WERI-Rb-1 (cell line): Measurements from ENCODE around the gene OSMR.

Experiments used
- DNase-seq: peaks from one replicate; pipeline ENCODE4 v3.0.0-alpha.2; 2020
- H3K27ac ChIP-seq: fragments of 250-450 bp; sonication (Bioruptor Pico); 2 replicates; pipeline ENCODE4 v1.5.1; 2020; ENCODE audit warnings: mild to moderate bottlenecking, moderate library complexity
- H3K27me3 ChIP-seq: fragments of 250-450 bp; sonication (Bioruptor Pico); 2 replicates; pipeline ENCODE4 v1.5.1; 2021; ENCODE audit warnings: mild to moderate bottlenecking, low read depth, moderate library complexity; ENCODE audit not compliant: insufficient read depth, severe bottlenecking
- H3K36me3 ChIP-seq: fragments of 250-450 bp; sonication (Bioruptor Pico); 2 replicates; pipeline ENCODE4 v1.5.1; 2020; ENCODE audit warnings: mild to moderate bottlenecking, moderate library complexity
- H3K4me3 ChIP-seq: 2 replicates; pipeline ENCODE4 v1.5.1; 2011; ENCODE audit warnings: low read depth, mild to moderate bottlenecking, control low read depth, low read length
- H3K9me3 ChIP-seq: fragments of 250-450 bp; sonication (Bioruptor Pico); 2 replicates; pipeline ENCODE4 v1.5.1; 2021; ENCODE audit warnings: mild to moderate bottlenecking, moderate library complexity; ENCODE audit not compliant: severe bottlenecking
- CTCF ChIP-seq: IDR thresholded peaks from 2 replicates; pipeline ENCODE4 v1.5.1; 2011; ENCODE audit warnings: low read depth, mild to moderate bottlenecking, control low read depth, inconsistent platforms, low read length

Gene OSMR

GRCh38 chr5:38940230-38940858, 94.5 kb downstream of the OSMR start:
- Histone ChIP-seq H3K9me3 (no peaks in the 10 kb centered on the region), H3K27ac (no peak overlapping the region), H3K4me3 (no peak overlapping the region), H3K36me3 (peaks cover 22% of the 10 kb centered on the region), H3K27me3 (no peaks in the 10 kb centered on the region)
- DNase-seq, result no peak
- no peak for TF ChIP-seq CTCF

GRCh38 chr5:38941912-38942311, 96.1 kb downstream of the OSMR start:
- H3K27ac ChIP-seq, result no peak overlapping the region
- H3K9me3 ChIP-seq, result no peaks in the 10 kb centered on the region
- TF ChIP-seq CTCF, result no peak
- H3K36me3 ChIP-seq, result peaks cover 29% of the 10 kb centered on the region
- no peaks in the 10 kb centered on the region for H3K27me3 ChIP-seq
- H3K4me3 ChIP-seq, result no peak overlapping the region
- no peak for DNase-seq

GRCh38 chr5:38944282-38944681, 98.5 kb downstream of the OSMR start:
- H3K4me3 ChIP-seq, result no peak overlapping the region
- H3K27me3 ChIP-seq, result no peaks in the 10 kb centered on the region
- no peak for TF ChIP-seq CTCF
- no peak overlapping the region for H3K27ac ChIP-seq
- H3K9me3 ChIP-seq, result no peaks in the 10 kb centered on the region
- DNase-seq, result no peak
- H3K36me3 ChIP-seq, result peaks cover 38% of the 10 kb centered on the region

- no peak for TF ChIP-seq CTCF
- H3K4me3 ChIP-seq, result no peak overlapping the region
- H3K27me3 ChIP-seq, result no peaks in the 10 kb centered on the region
- no peak overlapping the region for H3K27ac ChIP-seq
- H3K9me3 ChIP-seq, result no peaks in the 10 kb centered on the region
- DNase-seq, result no peak
- H3K36me3 ChIP-seq, result peaks cover 63% of the 10 kb centered on the region
Measured at GRCh38 chr5:38948501-38948900, 102.7 kb downstream of the OSMR start.

- DNase-seq, result no peak
- no peak overlapping the region for H3K27ac ChIP-seq
- H3K36me3 ChIP-seq, result peaks cover 70% of the 10 kb centered on the region
- H3K4me3 ChIP-seq, result no peak overlapping the region
- no peaks in the 10 kb centered on the region for H3K9me3 ChIP-seq
- no peaks in the 10 kb centered on the region for H3K27me3 ChIP-seq
- no peak for TF ChIP-seq CTCF
Measured at GRCh38 chr5:38953426-38954012, 107.7 kb downstream of the OSMR start.

- H3K27ac ChIP-seq, result no peak overlapping the region
- H3K4me3 ChIP-seq, result no peak overlapping the region
- H3K36me3 ChIP-seq, result peaks cover 57% of the 10 kb centered on the region
- no peak for DNase-seq
- no peaks in the 10 kb centered on the region for H3K27me3 ChIP-seq
- H3K9me3 ChIP-seq, result no peaks in the 10 kb centered on the region
- no peak for TF ChIP-seq CTCF
Measured at GRCh38 chr5:38961691-38962090, 115.9 kb downstream of the OSMR start.
